ENCODE data around the gene COL6A2. TPM values are rescaled to one million over a fixed set of nuclear protein-coding genes. Genes with fewer than 3 reads are reported as not detected.

Gene COL6A2
- total RNA-seq, 1 donor from 2014 or later: 120 TPM

DNA sequence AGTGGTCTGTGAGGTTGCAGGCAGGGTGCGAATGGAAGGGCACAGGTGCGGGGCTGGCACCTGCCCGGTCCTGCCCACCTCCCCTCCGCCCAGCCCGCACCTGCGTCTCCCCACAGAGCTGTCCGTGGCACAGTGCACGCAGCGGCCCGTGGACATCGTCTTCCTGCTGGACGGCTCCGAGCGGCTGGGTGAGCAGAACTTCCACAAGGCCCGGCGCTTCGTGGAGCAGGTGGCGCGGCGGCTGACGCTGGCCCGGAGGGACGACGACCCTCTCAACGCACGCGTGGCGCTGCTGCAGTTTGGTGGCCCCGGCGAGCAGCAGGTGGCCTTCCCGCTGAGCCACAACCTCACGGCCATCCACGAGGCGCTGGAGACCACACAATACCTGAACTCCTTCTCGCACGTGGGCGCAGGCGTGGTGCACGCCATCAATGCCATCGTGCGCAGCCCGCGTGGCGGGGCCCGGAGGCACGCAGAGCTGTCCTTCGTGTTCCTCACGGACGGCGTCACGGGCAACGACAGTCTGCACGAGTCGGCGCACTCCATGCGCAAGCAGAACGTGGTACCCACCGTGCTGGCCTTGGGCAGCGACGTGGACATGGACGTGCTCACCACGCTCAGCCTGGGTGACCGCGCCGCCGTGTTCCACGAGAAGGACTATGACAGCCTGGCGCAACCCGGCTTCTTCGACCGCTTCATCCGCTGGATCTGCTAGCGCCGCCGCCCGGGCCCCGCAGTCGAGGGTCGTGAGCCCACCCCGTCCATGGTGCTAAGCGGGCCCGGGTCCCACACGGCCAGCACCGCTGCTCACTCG lies 34.1 kb downstream of the COL6A2 start:
- DNase-seq (ENCODE audit: low read depth) (no peak), FAIRE-seq (no peak)
- H3K27ac Mint-ChIP-seq (ENCODE audit: unreplicated experiment): no peak overlapping the region
- H3K9me3 ChIP-seq (ENCODE audit: insufficient read depth, low read depth, low read length): peaks cover 4% of the 10 kb centered on the region
- H3K27me3 Mint-ChIP-seq (ENCODE audit: low read depth, unreplicated experiment): peaks cover 2% of the 10 kb centered on the region
- H3K27me3 ChIP-seq (ENCODE audit: insufficient read depth, low read length): no peaks in the 10 kb centered on the region
- H3K9ac ChIP-seq (ENCODE audit: low read length): no peak overlapping the region
- H4K20me1 ChIP-seq (ENCODE audit: insufficient read depth, low read length): peaks cover 52% of the 10 kb centered on the region
- no peak overlapping the region for H3K27ac ChIP-seq (ENCODE audit: low read depth, low read length)
- TF ChIP-seq, protein P1, sequence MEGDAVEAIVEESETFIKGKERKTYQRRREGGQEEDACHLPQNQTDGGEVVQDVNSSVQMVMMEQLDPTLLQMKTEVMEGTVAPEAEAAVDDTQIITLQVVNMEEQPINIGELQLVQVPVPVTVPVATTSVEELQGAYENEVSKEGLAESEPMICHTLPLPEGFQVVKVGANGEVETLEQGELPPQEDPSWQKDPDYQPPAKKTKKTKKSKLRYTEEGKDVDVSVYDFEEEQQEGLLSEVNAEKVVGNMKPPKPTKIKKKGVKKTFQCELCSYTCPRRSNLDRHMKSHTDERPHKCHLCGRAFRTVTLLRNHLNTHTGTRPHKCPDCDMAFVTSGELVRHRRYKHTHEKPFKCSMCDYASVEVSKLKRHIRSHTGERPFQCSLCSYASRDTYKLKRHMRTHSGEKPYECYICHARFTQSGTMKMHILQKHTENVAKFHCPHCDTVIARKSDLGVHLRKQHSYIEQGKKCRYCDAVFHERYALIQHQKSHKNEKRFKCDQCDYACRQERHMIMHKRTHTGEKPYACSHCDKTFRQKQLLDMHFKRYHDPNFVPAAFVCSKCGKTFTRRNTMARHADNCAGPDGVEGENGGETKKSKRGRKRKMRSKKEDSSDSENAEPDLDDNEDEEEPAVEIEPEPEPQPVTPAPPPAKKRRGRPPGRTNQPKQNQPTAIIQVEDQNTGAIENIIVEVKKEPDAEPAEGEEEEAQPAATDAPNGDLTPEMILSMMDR (IDR thresholded peaks at IDR 0.05; ENCODE audit: insufficient read depth, low read depth, low read length): no peak
- TF ChIP-seq EZH2 (IDR thresholded peaks at IDR 0.05; ENCODE audit: insufficient read depth, low read length): no peak
- no peak overlapping the region for H2AFZ ChIP-seq (ENCODE audit: low read depth, low read length)
- no peak overlapping the region for H3K4me2 ChIP-seq (ENCODE audit: low read length)
- H3K4me3 Mint-ChIP-seq (ENCODE audit: unreplicated experiment): no peak overlapping the region
- peaks cover 17% of the 10 kb centered on the region for H3K36me3 ChIP-seq (ENCODE audit: insufficient read depth, low read length)
- no peaks in the 10 kb centered on the region for H3K4me1 ChIP-seq (ENCODE audit: insufficient read depth, low read length)
- H3K9me3 Mint-ChIP-seq (ENCODE audit: unreplicated experiment): no peaks in the 10 kb centered on the region
- peaks cover 4% of the 10 kb centered on the region for H3K36me3 Mint-ChIP-seq (ENCODE audit: low read depth, unreplicated experiment)
- no peak overlapping the region for H3K4me3 ChIP-seq (ENCODE audit: insufficient read depth, low read depth, low read length)
- no peaks in the 10 kb centered on the region for H3K79me2 ChIP-seq (ENCODE audit: insufficient read depth, low read length)
- no peaks in the 10 kb centered on the region for H3K4me1 Mint-ChIP-seq (ENCODE audit: low read depth, unreplicated experiment)

DNA sequence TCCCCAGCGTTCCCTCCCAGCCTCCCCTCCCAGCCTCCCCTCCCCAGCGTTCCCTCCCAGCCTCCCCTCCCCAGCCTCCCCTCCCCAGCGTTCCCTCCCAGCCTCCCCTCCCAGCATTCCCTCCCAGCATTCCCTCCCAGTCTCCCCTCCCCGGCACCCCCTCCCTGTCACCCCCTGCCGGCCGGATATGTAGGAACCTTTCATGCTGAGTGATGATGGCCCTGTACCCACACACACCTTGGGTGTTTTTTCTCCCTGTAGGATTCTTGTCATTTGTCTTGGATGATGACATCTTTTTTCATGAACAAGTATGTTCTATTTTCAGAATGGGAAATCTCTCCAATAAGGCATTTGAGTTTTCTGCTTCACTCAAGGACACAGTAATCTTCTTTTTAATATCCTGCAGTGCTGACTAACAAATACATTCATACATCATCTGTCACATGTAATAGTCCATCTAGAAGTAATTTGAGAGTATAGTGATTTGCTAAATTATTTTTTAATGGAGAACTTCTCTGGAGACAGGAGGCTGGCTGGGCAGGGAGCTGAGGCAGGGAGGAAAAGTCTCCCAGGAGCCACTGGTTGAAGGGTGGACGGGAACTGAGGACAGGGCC lies 38.0 kb downstream of the COL6A2 start:
- no peaks in the 10 kb centered on the region for H3K27me3 ChIP-seq (ENCODE audit: insufficient read depth, low read length)
- H3K4me1 ChIP-seq (ENCODE audit: insufficient read depth, low read length): no peaks in the 10 kb centered on the region
- peaks cover 4% of the 10 kb centered on the region for H3K9me3 ChIP-seq (ENCODE audit: insufficient read depth, low read depth, low read length)
- no peaks in the 10 kb centered on the region for H3K79me2 ChIP-seq (ENCODE audit: insufficient read depth, low read length)
- H3K36me3 Mint-ChIP-seq (ENCODE audit: low read depth, unreplicated experiment): no peaks in the 10 kb centered on the region
- H3K27me3 Mint-ChIP-seq (ENCODE audit: low read depth, unreplicated experiment): peaks cover 17% of the 10 kb centered on the region
- TF ChIP-seq, protein P1 (IDR thresholded peaks at IDR 0.05; ENCODE audit: insufficient read depth, low read depth, low read length): no peak
- no peak for TF ChIP-seq EZH2 (IDR thresholded peaks at IDR 0.05; ENCODE audit: insufficient read depth, low read length)
- H3K4me3 ChIP-seq (ENCODE audit: insufficient read depth, low read depth, low read length): no peak overlapping the region
- DNase-seq (ENCODE audit: low read depth) (no peak), FAIRE-seq (no peak)
- H3K36me3 ChIP-seq (ENCODE audit: insufficient read depth, low read length): no peaks in the 10 kb centered on the region
- H3K27ac ChIP-seq (ENCODE audit: low read depth, low read length): no peak overlapping the region
- no peak overlapping the region for H3K27ac Mint-ChIP-seq (ENCODE audit: unreplicated experiment)
- H2AFZ ChIP-seq (ENCODE audit: low read depth, low read length): no peak overlapping the region
- no peaks in the 10 kb centered on the region for H3K9me3 Mint-ChIP-seq (ENCODE audit: unreplicated experiment)
- H3K4me1 Mint-ChIP-seq (ENCODE audit: low read depth, unreplicated experiment): no peaks in the 10 kb centered on the region
- no peak overlapping the region for H3K4me2 ChIP-seq (ENCODE audit: low read length)
- H3K4me3 Mint-ChIP-seq (ENCODE audit: unreplicated experiment): no peak overlapping the region
- H4K20me1 ChIP-seq (ENCODE audit: insufficient read depth, low read length): peaks cover 16% of the 10 kb centered on the region
- no peak overlapping the region for H3K9ac ChIP-seq (ENCODE audit: low read length)

Measured in astrocyte (in vitro differentiated cells and primary cell).